GM23248 (cell line): ENCODE results near the gene PCDHB6.
"Not testable (repeated sequence)": the region's sequence is repeated elsewhere in the genome, so short reads cannot be mapped to it uniquely, and the experiment has no call there.

Source experiments
- EZH2 ChIP-seq: fragments of 200-600 bp; sonication (generic); IDR thresholded peaks from 2 replicates; pipeline ENCODE4 v1.6.1; 2018; ENCODE audit warnings: antibody characterized with exemption, mild to moderate bottlenecking; ENCODE audit not compliant: insufficient read depth, poor library complexity, severe bottlenecking
- EZH2phosphoT487 ChIP-seq: fragments of 200-600 bp; sonication (generic); IDR thresholded peaks from 2 replicates; pipeline ENCODE4 v1.6.1; 2018; ENCODE audit warnings: antibody characterized with exemption, moderate library complexity, mild to moderate bottlenecking, low read depth; ENCODE audit not compliant: insufficient read depth

- not testable (repeated sequence) for TF ChIP-seq EZH2, EZH2phosphoT487
Measured at GRCh38 chr5:141174291-141175104, 24.6 kb downstream of the PCDHB6 start.
